COLO829 (cell line): Measurements from ENCODE around the gene GJC2.
"Not testable (repeated sequence)": the region's sequence is repeated elsewhere in the genome, so short reads cannot be mapped to it uniquely, and the experiment has no call there.

Source experiments
- DNase-seq: peaks from one replicate; pipeline ENCODE4 v3.0.0; 2012; ENCODE audit warnings: low spot score

The GJC2 gene

DNA sequence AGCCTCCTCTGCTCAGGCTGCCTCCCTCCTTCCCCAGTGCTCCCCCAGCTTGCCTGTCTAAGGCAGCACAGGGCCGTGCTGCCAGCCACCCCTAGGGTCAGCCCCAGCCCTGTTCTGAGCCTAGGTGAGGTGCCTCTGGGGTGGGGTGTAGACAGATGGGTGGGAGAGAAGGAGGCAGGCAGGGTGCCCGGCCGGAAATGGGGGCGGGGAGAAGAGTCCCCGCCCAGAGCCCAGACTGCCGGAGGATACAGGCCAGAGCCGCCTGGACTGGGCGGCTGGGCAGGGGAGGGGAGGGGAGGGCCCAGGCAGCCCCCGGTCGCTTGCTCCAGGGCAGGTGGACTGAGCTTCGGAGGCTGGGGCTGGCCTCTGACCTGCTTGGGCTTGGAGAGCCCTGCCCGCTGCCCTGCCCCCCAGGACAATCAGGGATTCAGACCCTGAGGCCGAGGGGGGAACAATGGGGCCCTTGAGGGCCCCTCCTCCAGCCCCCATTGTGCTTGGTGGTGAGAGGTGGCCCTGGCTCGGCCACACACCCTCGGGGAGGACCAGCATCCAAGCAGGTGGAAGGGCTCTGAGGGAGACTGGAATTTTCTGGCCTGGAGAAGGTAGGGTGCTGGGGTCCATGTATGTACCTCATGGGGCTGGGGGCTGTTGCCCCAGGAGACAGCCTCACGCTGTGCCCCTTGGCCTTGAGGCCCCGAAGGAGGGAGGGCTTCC, at the start of gene GJC2:
Gene GJC2 (plus strand): TSS at position 525 of the 714 bp plus-strand sequence. CDS start 7,829 bp downstream, outside the sequence.
- DNase-seq = no peak

DNA sequence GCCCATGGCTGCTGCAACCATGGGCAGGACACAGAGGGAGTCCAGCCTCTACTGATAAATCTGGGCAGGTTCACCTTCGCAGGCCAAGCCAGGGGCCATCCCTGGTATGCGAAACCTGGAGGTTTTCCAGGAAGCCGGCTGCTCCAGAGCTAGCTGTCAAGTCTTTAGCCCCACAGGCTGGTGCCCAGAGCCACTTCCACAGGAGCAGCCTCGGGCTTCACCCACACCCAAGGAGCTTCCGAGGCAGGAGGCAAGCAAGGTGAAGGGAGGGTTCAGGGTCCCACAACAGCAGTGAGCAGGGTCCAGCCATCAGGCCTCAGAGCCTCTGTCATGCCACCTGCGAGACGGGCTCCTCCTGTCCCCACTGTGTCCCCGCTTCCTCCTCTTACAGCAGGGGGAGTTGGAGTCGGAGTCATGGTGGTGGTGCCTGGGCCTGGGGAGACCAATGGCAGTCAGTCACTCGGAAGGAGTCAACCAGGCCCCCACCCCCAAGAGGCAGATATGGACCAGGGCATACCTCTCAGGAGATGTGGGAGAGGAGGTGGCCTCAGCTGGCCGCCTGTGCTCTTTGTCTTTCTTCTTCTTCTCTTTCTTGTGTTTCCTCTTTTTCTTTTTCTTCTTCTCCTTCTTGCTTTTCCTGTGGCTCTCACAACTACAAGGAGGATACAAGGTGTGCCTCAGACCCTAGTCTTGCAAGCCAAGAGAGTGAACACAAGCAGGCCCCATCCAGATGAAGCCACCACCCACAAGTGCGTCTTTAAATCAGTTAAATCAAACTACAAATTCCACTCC, 48.7 kb upstream of the GJC2 start:
- no peak for DNase-seq

DNA sequence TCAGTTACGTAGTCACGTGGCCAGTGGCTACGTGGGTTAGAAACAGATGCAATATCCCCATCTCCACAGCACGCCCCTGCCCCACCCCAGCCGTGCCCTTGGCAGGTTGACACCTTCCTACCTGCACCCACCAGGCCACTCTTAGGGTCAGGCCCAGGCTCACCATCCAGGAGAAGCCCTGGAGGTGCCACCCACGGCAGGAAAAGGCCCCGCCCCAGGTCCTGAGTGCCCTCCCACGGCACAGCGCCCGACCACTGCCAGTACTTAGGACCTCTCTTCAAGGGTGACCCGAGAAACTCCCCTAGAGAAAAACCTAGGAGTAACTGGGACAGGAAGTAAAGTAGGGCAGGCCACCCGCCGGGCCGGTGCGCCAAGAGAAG, 48.1 kb upstream of the GJC2 start:
- DNase-seq = no peak

DNA sequence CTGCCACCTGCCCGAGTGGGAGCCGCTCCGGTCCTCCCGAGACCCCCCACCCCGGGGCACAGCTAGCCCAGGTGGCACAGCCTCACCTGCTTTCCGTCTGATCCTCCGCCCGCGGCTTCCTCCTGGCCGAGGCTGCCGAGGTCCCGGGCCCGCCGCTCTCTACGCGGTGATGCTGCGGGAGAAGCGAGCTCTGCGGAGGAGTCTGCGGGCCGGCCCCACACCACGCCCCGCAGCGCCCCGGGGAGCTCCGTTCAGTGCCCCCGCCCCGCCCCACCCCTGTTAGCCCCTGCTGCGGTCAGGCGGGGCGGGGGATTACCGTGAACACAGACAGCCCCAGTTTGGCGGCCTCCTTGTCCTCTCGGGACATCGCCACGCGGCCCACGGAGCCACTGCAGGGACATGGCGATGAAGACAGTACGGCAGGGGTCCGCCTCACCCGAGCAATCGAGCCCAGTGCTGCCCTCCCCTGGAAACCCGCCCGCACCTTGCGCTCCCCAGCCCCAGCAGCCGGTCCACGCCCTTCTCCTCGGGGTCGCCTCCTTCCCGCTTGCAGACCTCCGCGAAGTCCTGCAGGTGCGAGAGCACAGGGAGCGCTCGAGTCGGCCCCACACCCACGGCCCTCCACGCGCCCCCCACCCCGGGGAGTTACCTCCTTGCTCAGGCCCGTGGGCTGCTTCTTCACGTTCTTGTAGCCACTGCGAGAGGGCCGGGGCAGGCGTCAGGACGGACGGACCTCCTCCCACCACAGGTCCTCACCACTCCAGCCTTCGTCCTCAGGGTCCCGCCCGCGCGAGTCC, 47.5 kb upstream of the GJC2 start:
- DNase-seq = no peak

DNA sequence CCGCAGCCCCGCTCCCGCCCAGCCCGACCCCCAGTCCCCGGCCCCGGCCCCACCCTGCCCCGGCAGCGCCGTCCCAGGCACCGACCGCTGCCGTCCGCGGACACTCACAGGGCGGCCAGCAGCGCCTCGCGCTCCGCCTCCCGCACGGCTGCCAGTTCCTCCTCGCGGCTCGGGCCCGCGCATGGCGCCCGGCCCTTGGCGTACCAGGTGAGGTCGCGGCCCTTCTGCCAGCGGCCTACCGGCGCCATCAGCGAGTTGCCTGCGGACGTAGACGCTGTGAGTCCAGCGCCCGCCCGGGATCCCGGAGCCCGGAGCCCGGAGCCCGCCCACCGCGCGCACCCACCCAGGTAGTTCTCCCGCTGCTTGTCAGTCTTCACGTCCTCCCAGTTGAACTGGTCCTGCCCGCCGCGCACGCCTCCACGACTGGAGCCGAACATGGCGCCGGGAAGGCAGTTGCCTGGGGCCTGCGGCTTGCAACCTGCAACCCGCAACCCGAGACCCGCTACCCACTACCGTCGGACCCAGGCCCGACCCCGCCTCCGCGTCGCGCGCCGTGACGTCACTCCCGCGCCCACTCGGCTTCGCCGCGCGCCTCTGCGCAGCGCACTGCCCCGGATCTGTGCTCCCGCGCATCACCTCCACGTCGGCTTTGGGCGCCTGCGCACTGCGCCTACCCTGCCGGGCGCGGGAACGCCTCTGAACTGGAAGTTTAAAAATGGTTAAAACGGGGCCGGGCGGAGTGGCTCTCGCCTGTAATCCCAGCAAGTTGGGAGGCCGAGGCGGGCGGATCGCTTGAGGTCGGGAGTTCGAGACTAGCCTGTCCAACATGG, 46.7 kb upstream of the GJC2 start, which contains the start of gene C1orf35:
Gene C1orf35 (minus strand): TSS at position 535 of the 830 bp plus-strand sequence. CDS start 98 bp downstream, at position 437.
- DNase-seq = peak; percentile 98

DNA sequence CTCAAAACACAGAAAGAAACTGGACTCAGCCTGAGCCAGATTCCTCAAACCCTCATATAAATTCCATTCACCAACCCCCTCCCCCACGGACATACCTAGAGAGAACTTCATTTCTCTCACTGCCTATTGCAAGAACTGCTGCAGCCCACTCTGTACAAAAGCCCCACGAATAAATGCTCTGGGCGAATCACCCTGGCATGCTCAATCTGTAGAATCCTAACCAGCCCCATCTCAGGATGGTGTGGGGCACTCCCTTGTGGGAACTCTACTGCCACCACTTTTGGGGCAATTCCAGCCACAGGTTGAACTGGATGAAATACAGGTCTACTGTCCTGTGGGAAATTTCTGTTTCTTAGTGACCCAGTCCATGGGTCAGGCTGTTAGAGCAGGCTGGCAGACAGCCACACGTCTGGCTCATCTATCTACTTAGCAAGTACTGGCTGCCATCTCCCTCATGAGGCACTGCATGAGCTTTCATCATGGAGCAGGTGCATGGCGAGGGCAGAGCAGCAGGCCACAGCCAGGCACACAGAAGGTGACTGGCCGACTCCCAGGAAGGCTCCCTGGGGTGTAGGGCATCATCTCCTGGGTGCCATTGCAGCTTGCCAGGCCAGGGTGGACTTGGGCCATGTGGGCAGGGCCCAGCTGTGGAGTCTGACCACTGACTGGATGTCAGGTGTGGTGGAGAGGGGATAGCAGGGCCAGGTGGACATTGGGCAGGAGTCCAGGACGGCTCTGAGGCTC, 45.0 kb upstream of the GJC2 start:
- DNase-seq = no peak

DNA sequence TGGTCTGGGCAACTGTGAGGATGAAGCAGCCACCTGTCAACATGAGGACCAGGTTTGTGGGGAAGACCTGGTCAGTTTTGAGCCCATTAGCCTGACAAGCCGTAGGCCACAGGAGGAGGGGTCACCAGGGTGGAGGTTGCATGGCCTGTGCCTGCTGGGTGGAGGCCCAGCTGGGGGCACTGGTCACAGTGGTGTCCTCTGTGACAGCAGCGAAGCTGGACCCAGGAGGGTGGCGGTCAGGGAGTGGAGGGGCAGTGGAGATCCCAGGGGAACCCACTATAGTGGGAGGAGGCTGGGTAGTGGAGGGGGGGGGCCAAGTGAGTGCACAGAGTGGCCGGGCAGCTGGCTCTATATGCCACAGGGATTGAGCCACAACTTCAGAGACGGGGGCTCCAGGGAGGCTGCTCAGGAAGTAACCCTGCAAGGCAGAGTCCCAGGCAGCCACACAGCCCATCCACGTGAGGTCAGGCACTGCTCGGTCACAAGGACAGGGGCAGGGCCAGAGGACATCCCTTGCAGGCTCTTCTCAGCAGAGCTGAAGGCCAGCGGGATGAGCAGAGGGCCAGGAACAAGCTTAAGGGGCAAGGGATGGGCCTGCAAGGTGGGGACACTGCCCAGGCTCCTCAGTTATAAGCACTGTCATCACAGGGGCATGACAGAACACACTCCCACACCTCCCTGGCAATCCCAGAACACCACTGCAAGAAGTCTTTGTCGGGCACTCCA, 44.3 kb upstream of the GJC2 start:
- no peak for DNase-seq

DNA sequence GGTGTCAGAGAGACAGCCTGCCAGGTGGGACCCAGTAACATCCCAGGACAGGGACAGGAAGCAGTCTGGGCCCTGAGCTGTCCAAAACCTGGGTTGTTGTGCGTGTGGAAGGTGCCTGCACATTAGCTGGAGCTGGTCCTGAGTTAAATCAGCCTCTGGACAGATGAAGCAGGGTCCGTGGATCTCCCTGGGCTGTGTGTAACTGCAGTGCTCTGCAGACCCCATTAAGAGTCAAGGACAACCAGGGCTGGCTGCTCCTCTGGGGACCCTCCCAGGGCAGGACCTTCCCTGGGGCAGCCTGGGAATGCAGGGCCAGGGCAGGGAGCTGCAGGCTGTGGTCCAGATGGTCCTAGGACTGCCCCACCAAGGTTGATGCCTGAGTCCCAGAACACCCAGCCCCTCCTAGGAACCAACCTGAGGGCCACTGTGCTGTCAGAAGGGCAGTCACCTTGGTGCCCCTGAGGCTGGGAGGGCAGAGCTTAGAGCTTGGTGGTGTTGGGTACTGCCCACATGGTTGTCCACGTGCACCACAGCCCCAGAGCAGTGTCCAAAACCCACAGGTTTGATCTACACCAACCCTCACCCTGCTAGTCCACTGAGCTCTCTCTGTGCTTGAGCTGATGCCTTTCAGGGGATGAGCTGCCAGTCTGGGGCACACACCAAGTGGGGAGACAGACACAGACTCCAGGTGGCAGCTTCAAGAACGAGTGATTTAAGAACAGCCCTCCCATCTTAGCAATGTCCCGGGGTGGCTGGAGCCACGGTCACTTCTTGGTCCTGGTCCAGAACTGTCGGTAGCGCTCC, 43.5 kb upstream of the GJC2 start:
- DNase-seq = no peak

DNA sequence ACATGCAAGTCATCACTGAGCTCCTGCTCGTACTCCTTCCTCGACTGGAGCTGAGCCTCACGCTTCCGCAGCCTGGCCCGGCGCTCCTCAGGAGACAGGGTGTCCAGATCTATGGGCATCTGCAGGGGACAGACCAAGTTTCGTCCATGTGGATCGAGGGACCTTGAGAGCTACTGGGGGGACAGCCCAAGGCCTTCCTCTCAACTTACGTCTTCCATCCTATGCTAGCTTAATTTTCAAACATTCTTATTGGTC, 43.0 kb upstream of the GJC2 start:
- DNase-seq = no peak

DNA sequence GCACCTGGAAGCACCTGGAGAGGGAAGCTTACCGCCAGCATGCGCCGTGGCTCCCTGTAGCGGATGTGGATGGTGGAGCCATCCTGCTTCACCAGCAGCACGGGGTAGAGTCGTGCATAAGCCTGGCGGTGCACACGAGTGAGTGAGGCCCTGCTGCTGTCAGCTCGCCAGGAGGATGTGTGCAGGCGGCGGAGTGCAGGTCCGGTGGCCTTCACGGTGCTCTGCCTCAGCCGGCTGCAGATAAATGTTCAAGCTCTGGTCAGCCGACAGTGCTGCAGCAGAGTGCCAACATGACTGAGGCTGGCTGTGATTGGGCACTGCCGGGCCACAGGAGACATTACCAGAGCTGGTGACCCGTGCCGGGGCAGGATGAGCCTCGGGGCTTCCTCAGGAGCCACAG, 42.1 kb upstream of the GJC2 start:
- no peak for DNase-seq

DNA sequence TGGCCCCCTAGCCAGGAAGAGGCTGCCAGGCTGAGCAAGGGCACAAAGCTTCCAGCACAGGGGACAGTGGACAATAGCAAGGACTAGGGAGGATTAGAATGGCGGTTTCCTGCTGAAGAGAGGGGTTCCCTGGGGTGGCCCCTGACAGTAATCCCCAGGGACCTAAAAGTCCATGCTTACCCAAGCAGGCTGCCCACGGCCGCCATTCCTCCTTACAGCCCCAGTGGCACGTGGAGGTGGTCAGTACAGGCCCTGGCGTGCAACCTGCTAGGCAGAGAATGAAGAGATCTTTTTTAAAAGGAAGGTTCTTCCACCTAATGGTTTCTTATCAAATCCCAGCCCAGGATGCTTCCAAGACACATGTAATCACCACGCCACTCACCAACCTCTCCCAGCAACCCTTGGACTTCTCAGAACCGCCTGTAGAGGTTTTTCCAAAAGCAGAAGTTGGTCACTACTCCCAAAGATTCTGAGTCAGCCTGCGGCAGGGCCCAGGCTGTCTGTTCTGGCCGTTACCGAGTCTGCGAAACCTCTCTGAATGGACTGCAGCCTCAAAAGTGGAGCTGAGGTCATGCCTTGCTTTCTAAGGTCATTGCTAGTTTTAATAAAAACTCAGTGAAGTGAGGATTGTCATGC, 41.6 kb upstream of the GJC2 start:
- DNase-seq = no peak

DNA sequence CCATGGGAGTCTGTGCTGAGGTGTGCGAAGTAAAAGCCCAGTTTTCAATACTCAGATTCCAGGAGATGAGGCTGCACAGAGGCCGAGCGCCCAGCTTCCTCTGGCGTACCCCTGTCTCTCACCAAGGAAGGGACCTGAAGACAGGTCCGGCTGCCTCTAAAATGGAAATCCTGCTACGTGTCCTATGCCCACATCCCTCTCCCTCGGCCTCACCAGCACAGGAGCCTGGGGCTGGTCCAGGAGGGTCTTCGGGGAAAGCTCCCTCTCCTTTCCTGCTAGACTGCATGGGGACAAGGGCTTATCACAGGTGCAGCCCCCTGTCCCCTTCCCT, 41.0 kb upstream of the GJC2 start:
- DNase-seq = no peak

DNA sequence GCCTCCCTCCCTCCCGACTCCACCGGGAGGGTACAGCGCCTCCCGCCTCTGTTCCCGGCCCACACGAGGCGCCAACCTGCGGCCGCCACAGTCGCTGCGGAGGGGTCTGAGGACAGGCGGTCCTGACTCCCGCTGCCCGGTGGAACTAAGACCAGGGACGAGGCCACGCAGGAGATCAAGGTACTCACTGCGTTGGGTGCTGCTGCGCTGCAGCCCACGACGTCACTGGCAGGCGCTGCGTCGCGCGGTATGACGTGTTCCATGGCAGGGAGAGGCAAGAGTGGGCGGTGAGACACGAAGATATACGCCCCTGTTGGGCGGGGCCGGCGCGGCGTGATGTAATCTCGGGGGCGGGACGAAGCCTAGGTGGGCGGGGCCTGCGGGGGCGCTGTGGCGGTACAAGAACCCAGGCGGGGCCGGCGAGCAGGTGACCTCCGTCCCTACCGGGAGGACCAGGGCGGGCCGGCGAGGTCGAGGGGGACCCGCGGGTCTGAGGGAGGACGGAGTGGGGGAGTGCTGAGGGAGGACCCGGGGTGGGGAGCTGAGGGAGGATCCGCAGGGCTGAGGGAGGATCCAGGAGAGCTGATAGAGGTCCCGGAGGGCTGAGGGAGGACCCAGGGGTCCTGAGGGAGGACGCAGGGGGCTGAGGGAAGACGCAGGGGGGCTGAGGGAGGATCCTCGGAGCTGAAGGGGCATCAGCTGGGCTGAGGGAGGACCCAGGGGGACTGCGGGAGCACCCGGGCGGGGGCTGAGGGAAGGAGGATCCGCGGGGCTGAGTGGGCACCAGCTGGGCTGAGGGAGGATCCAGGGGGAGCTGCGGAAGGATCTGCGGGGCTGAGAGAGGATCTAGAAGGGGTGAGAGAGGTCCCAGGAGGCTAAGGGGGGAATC, 40.4 kb upstream of the GJC2 start, which contains the start of gene MRPL55:
Gene MRPL55 (minus strand): TSS at position 227 of the 889 bp plus-strand sequence. CDS start 1,039 bp downstream, outside the sequence.
- DNase-seq = peak; percentile 97

DNA sequence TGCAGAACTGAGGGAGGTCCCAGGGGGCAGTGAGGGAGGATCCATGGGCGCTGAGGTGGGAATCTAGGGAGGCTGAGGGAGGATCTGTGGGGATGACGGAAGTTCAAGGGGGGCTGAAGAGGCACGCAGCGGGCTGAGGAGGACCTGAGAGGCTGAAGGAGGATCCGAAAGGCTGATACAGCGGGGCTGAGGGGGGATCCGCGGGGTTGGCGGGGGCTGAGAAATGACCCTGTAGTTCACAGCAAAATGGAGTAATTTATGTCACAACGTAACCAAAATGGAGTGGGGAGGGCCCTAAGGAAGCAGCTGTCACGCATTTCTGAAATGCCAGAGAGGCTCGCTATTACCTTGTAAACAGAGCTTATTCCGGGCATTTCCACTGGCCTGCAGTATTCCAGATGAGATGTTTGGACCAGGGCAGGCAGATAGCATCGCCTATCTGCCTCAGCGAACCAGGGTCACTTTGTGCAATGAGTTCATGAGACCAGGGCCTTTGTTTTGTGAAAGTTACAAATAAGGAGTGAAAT, 39.7 kb upstream of the GJC2 start:
- DNase-seq = no peak

DNA sequence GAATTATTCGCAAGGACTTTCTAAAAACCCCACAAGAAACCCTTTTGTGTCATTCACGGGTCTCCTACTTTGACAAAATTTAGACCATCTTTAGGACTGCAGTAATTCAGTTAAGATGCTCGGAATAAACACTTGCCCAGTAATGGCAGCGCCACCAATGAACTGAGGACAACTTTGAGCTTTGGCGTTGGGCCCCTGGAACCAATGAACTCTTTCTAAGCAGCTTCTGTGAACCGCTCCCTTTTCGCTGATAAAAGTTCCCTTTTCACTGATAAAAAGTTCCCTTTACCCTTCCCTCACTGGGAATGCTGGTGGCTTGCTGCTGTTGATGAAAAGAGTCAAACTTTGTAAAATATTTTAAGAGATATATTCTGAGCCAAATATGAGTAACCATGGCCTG, 39.2 kb upstream of the GJC2 start:
- no peak for DNase-seq

DNA sequence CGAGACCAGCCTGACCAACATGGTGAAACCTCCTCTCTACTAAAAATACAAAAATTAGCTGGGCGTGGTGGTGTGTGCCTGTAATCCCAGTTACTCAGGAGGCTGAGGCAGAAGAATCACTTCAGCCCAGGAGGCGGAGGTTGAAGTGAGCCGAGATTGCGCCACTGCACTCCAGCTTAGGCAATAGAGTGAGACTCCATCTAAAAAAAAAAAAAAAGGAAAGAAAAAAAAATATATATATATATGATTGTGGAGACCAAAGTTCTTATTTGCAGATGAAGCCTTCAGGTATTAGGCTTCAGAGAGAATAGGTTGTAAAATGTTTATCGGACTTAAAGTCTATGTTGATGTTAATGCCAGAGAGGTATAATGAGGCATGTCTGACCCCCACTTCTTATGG, 38.4 kb upstream of the GJC2 start:
- not testable (repeated sequence) for DNase-seq

DNA sequence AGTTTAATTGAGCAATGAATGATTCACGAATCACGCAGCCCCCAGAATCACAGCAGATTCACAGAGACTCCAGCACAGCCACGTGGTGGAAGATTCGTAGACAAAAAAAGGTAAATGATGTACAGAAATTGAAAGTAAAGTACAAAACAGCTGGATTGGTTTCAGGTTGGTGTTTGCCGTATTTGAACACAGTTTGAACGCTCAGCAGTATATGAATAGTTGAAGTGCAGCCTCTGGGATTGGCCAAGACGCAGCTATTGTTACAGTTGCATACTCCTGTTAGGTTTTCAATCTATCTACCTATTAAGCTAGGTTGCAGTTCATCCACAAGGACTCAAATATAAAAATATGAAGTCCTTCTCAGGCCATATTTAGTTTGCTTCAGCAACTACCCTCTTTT, 37.6 kb upstream of the GJC2 start:
- DNase-seq = no peak

DNA sequence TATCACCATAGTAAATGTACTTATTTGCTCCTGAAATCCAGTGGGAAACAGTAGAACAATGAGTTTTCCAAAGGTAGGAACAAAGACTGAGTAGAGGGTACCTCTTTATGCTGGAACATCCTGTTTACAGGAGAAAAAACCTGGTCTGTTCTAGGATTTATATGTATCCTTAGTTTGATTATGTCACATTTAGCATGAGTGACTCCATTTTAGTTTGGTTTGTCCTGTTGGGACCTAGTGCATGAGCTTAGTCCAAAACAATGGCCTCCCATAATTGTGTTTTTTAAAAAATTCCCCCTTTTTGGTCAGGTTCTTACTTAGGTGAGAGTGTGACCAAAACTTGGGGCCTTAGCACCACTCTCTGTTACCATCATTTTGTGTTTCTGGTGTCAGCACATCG, 37.1 kb upstream of the GJC2 start:
- DNase-seq = no peak
